Psoas muscle (tissue), 8 donors: Measurements from ENCODE around the gene STAT3. TPM values are rescaled to one million over a fixed set of nuclear protein-coding genes. Genes with fewer than 3 reads are reported as not detected.

Experiments
- ATAC-seq, 4 donors: fragments of 200-7000 bp; cut with Tn5 transposase; one replicate each; pipeline ENCODE4 v1.9.1; 2020; ENCODE audit warnings: moderate library complexity in 3 of 4, mild to moderate bottlenecking in 2 of 4
- DNase-seq, 2 donors: peaks; one replicate each; pipeline ENCODE4 v3.0.0-alpha.2; 2020
- H3K27ac ChIP-seq: fragments of 200-600 bp; one replicate; pipeline ENCODE4 v1.8.0; 2022
- H3K27me3 ChIP-seq, 3 donors: fragments of 200-600 bp in 1 of 3; one replicate each; pipeline versions ENCODE4 v1.6.1 to v1.8.0; 2013 to 2022; ENCODE audit warnings: low read length in 2 of 3, mild to moderate bottlenecking in 2 of 3, moderate library complexity in 1 of 3; ENCODE audit not compliant: insufficient read depth in 3 of 3
- H3K36me3 ChIP-seq, 2 donors: fragments of 200-600 bp in 1 of 2; one replicate each; pipeline versions ENCODE4 v1.6.1 to v1.8.0; 2013 to 2022; ENCODE audit warnings: low read depth in 1 of 2, mild to moderate bottlenecking in 1 of 2, moderate library complexity in 1 of 2; ENCODE audit not compliant: insufficient read depth in 1 of 2
- H3K4me1 ChIP-seq: fragments of 200-600 bp; one replicate; pipeline ENCODE4 v1.8.0; 2022
- H3K4me3 ChIP-seq: fragments of 200-600 bp; one replicate; pipeline ENCODE4 v1.8.0; 2022; ENCODE audit warnings: mild to moderate bottlenecking
- H3K9me3 ChIP-seq: fragments of 200-600 bp; one replicate; pipeline ENCODE4 v1.8.0; 2022
- WGBS, 3 donors: extraction: QIAGEN DNeasy Blood & Tissue Kit; methylation state at CpG; one replicate each; pipeline versions ENCODE4 v1.1.6 to v1.1.7; 2013; 5-methylcytosine and 5-hydroxymethylcytosine counted together
- intact Hi-C, 2 donors: fragments of 100-400 bp; cut with DNase I; formaldehyde crosslinking; loops; one replicate each; pipeline versions ENCODE4 v1.11.0 to v1.14.2; 2022
- polyA plus RNA-seq, 3 donors: library from polyadenylated mRNA; stranded (reverse); fragments of 200-250 nt; gene quantifications; one replicate each; pipeline ENCODE4 v1.2.3, GENCODE V29; 2013
- total RNA-seq, 4 donors: library from RNA; stranded (reverse); fragmentation: NEBNext Ultra II Directional in 2 of 4; extraction: Animal tissue kit (Norgen Biotek cat#: 25700) in 2 of 4; gene quantifications; one replicate each; pipeline versions ENCODE4 v1.2.1 to v1.2.4, GENCODE V29; 2021 to 2023
- TF ChIP-seq, protein P1 (sequence below): fragments of 200-600 bp; IDR thresholded peaks from one replicate; pipeline ENCODE4 v1.8.0; 2022; ENCODE audit warnings: antibody characterized with exemption
- donor health status: healthy with polysubstance abuse.
- donor health status: DM: no; HTN: no; CAD: no; lungs with moderate emphysema.
- donor health status: Bipolar disorder and iron deficiency.
- donor health status: healthy.
- donor health status: DM: yes; HTN: yes; CAD: no.
- donor health status: DM: no; HTN: no; CAD: no.
- donor health status: DM: no; HTN: no; CAD: no.
- donor health status: DM: yes; HTN: yes; CAD: no.

The STAT3 gene
- total and polyA plus RNA-seq, 7 donors, result 67.3 to 279 (median 111) TPM

DNA sequence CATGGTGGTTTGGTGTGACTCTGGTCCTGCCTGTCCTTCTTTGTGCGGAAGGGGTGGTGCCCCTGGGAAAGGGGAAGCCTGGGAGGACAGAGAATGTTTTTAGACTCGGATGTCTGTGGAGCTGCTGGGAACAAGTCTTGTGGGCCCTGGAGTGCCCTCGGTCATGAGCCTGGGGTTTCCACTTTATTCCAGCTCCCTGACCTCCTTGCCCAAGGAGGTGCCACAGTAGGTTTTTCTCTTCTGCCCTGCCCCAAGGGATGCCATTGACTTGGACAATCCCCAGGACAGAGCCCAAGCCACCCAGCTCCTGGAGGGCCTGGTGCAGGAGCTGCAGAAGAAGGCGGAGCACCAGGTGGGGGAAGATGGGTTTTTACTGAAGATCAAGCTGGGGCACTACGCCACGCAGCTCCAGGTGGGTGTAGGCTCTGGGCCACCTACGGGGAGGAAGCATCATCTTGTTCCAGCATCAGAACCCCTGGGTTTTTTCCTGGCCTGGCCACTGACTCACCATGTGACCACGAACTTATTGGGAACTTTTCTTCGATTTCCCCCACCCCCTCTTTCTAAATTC, 98.5 kb downstream of the STAT3 start:
- Histone ChIP-seq H3K27me3 (no peaks in the 10 kb centered on the region), H3K4me3 (peak overlapping the region; percentile 75), H3K27ac (peak overlapping the region; percentile 87), H3K9me3 (no peaks in the 10 kb centered on the region), H3K4me1 (peaks cover 13% of the 10 kb centered on the region), H3K36me3 (peaks cover 0 to 35% of the 10 kb centered on the region in 2 donors)
- no peak for ATAC-seq
- no peak for DNase-seq
- intact Hi-C loops, result no loop called here
- TF ChIP-seq, protein P1, sequence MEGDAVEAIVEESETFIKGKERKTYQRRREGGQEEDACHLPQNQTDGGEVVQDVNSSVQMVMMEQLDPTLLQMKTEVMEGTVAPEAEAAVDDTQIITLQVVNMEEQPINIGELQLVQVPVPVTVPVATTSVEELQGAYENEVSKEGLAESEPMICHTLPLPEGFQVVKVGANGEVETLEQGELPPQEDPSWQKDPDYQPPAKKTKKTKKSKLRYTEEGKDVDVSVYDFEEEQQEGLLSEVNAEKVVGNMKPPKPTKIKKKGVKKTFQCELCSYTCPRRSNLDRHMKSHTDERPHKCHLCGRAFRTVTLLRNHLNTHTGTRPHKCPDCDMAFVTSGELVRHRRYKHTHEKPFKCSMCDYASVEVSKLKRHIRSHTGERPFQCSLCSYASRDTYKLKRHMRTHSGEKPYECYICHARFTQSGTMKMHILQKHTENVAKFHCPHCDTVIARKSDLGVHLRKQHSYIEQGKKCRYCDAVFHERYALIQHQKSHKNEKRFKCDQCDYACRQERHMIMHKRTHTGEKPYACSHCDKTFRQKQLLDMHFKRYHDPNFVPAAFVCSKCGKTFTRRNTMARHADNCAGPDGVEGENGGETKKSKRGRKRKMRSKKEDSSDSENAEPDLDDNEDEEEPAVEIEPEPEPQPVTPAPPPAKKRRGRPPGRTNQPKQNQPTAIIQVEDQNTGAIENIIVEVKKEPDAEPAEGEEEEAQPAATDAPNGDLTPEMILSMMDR, result no peak
- WGBS, 3 donors, result 76 to 81% (median 79%) methylated on average over 9 of the region's 9 CpGs

DNA sequence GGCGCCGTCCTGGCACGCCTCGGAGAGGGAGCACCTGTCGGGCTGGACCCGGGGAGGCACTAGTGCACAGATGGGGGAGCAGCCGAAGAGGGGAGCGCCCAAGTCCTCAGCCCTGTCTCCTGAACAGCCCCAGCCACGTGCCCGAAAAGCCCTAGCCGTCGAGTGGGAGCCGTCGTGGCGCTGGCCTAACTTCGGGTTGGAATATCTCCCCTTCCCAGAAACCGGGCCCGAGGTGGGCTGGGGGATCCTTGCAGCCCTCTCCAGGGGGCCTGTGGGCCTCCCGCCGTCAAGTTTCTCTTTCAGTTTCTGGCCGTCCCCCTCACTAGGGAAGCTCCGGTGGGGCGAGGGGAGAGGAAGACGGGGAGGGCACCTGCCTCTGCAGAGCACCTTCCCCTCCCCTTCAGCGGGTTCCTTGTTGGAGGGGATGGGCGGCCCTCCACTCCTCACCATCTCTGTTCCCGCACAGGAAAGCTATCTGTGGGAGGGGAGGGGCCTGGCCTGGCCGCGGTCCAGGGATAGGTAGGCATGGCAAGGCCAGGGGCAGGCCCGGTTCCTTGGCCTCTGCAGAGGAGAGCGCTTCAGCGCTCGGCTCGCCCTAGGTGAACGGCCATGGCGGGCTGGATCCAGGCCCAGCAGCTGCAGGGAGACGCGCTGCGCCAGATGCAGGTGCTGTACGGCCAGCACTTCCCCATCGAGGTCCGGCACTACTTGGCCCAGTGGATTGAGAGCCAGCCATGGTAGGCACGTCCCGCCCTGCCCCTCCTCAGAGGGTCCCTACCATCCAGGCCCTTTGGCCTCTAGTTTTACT, 99.2 kb downstream of the STAT3 start:
- WGBS, 3 donors, result 35 to 45% (median 36%) methylated on average over 41 to 44 of the region's 44 CpGs

DNA sequence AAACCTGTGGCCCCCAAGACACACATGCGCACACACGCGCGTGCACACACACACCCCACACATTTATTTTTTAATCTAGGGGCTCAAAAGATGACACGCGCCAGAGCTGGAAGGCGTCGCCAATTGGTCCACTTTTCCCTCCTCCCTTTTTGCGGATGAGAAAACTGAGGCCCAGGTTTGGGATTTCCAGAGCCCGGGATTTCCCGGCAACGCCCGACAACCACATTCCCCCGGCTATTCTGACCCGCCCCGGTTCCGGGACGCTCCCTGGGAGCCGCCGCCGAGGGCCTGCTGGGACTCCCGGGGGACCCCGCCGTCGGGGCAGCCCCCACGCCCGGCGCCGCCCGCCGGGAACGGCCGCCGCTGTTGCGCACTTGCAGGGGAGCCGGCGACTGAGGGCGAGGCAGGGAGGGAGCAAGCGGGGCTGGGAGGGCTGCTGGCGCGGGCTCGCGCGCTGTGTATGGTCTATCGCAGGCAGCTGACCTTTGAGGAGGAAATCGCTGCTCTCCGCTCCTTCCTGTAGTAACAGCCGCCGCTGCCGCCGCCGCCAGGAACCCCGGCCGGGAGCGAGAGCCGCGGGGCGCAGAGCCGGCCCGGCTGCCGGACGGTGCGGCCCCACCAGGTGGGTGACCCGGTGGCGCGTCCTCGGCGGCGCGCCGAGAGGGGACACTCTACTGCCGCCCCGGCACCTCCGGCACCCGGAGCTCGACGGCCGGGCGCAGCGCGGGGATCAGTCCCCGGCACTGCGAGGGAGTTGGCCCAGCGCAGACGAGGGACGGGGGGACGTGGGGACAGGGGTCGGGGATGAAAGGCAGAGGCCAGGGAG, 100.1 kb downstream of the STAT3 start, which contains the start of gene STAT5A:
Gene STAT5A (plus strand): TSS at position 522 of the 826 bp plus-strand sequence. CDS start 914 bp downstream, outside the sequence.
- DNase-seq (peak; percentile 92 to 96), ATAC-seq (peak; percentile 88 to 96 (median 90))
- H3K27ac ChIP-seq, result peak within 1 kb of the TSS; percentile 87
- H3K36me3 ChIP-seq, result peaks cover 0 to 23% of the 10 kb centered on the region in 2 donors
- peaks cover 13% of the 10 kb centered on the region for H3K4me1 ChIP-seq
- peak within 1 kb of the TSS; percentile 75 for H3K4me3 ChIP-seq
- no peaks in the 10 kb centered on the region for H3K27me3 ChIP-seq
- intact Hi-C loops, result no loop called here
- WGBS, 3 donors, result 2 to 7% (median 3%) methylated on average over 37 to 88 of the region's 88 CpGs
- no peaks in the 10 kb centered on the region for H3K9me3 ChIP-seq
- TF ChIP-seq, protein P1, result no peak

More for the DNA sequence above, 99.2 kb downstream of the STAT3 start:
- DNase-seq, result peak; percentile 42 to 70
- Histone ChIP-seq H3K4me1 (peaks cover 13% of the 10 kb centered on the region), H3K4me3 (peak overlapping the region; percentile 75), H3K9me3 (no peaks in the 10 kb centered on the region), H3K36me3 (peaks cover 0 to 31% of the 10 kb centered on the region in 2 donors), H3K27me3 (no peaks in the 10 kb centered on the region), H3K27ac (peak overlapping the region; percentile 87)
- peak; percentile 9 to 17 (median 9) for ATAC-seq
- TF ChIP-seq, protein P1, result no peak
- intact Hi-C loops, result no loop called here

DNA sequence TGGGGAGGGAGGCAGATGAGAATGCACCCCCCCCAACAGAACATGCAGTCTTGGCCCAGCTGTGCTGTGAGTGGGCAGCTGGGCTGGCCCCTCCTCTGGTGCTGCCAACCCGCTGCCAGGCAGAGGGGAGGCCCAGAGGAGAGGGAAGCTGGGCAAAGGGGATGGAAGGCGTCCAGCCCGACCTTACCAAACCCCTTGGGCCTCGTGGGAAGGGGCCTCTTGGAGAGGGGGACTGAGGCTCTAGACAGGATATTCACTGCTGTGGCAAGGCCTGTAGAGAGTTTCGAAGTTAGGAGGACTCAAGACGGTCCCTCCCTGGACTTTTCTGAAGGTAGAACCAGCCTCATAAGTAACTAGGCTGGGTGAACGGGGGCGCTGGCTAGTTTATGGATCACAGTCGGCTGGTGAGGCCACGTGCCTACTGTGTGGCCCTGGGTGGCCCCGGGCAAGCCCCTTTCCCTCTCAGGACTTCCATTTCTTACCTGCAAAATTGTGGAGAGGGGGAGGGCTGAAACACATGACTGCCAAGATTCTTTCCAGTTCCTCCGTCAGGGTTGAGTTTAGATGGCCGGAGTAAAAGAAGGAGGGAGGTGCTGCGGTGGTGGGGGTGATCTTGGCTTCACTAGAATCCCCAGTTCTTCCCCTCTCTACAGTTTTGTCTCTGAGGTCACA, 100.8 kb downstream of the STAT3 start:
- DNase-seq (peak; percentile 47 to 73), ATAC-seq (peak; percentile 34 to 54 (median 42))
- Histone ChIP-seq H3K9me3 (no peaks in the 10 kb centered on the region), H3K4me1 (peaks cover 13% of the 10 kb centered on the region), H3K27ac (peak overlapping the region; percentile 87), H3K36me3 (peaks cover 0 to 15% of the 10 kb centered on the region in 2 donors), H3K27me3 (no peaks in the 10 kb centered on the region), H3K4me3 (peak overlapping the region; percentile 75)
- intact Hi-C loops, result no loop called here
- 18 to 20% (median 19%) methylated on average over 14 of the region's 14 CpGs for WGBS, 3 donors
- TF ChIP-seq, protein P1, result no peak
